NT2/D1 (cell line): ENCODE measurements around the gene LRRC58.
"Not testable (repeated sequence)": the region's sequence is repeated elsewhere in the genome, so short reads cannot be mapped to it uniquely, and the experiment has no call there.

Experiments
- DNase-seq: peaks from one replicate; pipeline ENCODE4 v3.0.0-alpha.2; 2011; ENCODE audit warnings: low read depth, low spot score
- H3K27me3 ChIP-seq: 2 replicates; pipeline ENCODE4 v1.6.0; 2011; ENCODE audit warnings: mild to moderate bottlenecking; ENCODE audit not compliant: insufficient read length, insufficient read depth
- H3K36me3 ChIP-seq: 2 replicates; pipeline ENCODE4 v1.6.1; 2011; ENCODE audit warnings: mild to moderate bottlenecking, low read length, mixed read lengths; ENCODE audit not compliant: insufficient read depth, insufficient read length
- H3K4me1 ChIP-seq: 2 replicates; pipeline ENCODE4 v1.5.1; 2011; ENCODE audit not compliant: insufficient read depth, insufficient read length
- H3K4me3 ChIP-seq: 2 replicates; pipeline ENCODE4 v1.5.1; 2011; ENCODE audit warnings: low read depth; ENCODE audit not compliant: insufficient read length
- H3K9ac ChIP-seq: 2 replicates; pipeline ENCODE4 v1.6.0; 2011; ENCODE audit warnings: low read depth; ENCODE audit not compliant: insufficient read length
- H3K9me3 ChIP-seq: 2 replicates; pipeline ENCODE4 v1.5.1; 2011; ENCODE audit warnings: mild to moderate bottlenecking, low read length; ENCODE audit not compliant: insufficient read depth
- SUZ12 ChIP-seq: IDR thresholded peaks from 2 replicates; pipeline ENCODE4 v1.6.1; 2011; ENCODE audit not compliant: insufficient read length, insufficient read depth; ENCODE audit errors: extremely low read depth
- YY1 ChIP-seq: IDR thresholded peaks from 2 replicates; pipeline ENCODE4 v1.6.1; 2011; ENCODE audit not compliant: insufficient read length, insufficient read depth
- ZNF274 ChIP-seq: IDR thresholded peaks from 2 replicates; pipeline ENCODE4 v1.6.1; 2011; ENCODE audit warnings: mild to moderate bottlenecking, low read depth, low read length

Gene LRRC58

DNA sequence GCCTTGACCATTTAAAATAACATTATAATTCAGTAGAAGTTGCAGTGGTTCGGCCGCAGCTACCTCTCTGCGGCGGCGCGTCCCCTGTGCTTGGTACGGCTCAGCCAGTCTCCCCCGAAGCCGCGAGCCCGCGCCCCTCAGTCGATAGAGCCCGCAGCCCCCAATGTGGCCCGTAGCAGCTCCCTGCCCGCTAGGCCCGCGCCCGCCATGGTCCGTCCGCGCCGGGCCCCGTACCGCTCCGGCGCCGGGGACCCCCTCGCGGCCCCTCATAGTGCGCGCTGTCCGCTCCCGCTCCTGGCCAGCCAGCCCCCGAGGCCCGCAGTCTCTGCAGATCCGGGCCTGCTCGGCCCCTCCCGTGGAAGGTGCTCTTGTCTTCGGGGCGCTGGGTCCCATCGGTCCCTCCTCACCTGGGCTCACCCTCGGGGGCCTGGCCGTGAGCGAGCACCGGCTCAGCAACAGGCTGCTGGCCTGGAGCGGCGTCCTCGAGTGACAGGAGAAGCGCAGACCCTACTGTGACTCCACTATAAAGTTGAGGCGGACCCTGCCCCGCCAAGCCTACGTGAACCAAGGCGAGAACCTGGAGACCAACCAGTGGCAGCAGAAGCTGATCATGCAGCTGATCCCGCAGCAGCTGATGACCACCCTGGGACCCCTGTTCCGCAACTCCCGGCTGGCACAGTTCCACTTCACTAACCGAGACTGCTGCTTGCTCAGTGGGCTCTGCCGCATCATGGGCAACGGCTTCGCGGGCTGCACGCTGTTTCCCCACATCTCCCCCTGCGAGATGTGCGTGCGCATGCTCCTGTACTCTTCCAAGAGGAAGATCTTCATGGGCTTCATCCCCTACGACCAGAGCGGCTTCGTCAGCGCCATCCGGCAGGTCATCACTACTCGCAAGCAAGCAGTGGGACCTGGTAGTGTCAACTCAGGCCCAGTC lies 42.4 kb downstream of the LRRC58 start:
- TF ChIP-seq SUZ12 = no peak
- no peak for TF ChIP-seq YY1
- TF ChIP-seq ZNF274 = no peak

DNA sequence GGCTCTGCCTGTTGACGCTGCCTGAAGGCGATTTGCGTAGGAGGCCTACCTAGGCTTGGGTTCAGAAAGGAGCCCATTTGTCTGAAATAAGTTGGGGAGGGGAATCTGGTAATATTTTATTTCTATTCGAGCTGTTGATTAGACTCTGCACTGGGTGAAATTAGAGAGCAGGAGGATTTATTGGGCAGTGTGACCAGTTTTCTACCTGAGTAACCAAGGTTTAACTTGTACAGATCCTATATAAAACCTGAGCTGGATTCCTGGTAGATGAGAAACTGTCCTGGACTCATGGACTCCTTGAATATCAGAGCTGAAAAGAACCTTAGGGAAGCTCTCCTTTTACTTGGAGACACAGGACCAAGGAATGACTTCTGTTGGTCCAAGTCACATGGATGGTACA lies 44.5 kb downstream of the LRRC58 start:
- Histone ChIP-seq H3K4me1 (peaks cover 4% of the 10 kb centered on the region), H3K9me3 (no peaks in the 10 kb centered on the region), H3K9ac (no peak overlapping the region), H3K27me3 (no peaks in the 10 kb centered on the region), H3K36me3 (no peaks in the 10 kb centered on the region), H3K4me3 (no peak overlapping the region)
- no peak for TF ChIP-seq ZNF274
- TF ChIP-seq SUZ12 = no peak
- TF ChIP-seq YY1 = no peak
- no peak for DNase-seq

More for the DNA sequence above, 42.4 kb downstream of the LRRC58 start:
- no peak overlapping the region for H3K4me3 ChIP-seq
- no peak overlapping the region for H3K9ac ChIP-seq
- no peak for DNase-seq
- peaks cover 4% of the 10 kb centered on the region; the same call in 1 of the 2 replicates for H3K9me3 ChIP-seq
- H3K4me1 ChIP-seq = peaks cover 4% of the 10 kb centered on the region
- H3K27me3 ChIP-seq = no peaks in the 10 kb centered on the region
- no peaks in the 10 kb centered on the region for H3K36me3 ChIP-seq

DNA sequence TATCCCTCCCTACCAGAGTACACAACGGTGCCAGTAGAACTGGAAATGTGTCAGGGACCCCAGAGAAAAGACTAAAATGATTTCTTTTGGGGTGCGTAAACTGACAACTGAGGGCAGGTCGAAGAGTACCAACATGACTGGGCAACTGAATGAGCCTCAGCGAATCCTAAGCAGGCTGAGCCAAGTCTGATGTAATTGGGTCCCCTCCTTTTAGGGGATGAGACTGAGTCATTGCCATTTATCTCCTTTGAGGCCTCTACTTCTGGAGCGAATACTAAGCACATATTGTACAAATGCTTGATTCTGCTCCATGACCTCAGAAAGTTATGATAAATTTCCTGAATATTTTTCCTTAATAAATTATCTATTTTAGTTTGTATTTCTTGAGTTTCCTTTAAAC lies 46.8 kb downstream of the LRRC58 start:
- Histone ChIP-seq H3K4me1 (peaks cover 4% of the 10 kb centered on the region), H3K9me3 (no peaks in the 10 kb centered on the region), H3K4me3 (no peak overlapping the region), H3K9ac (no peak overlapping the region), H3K36me3 (no peaks in the 10 kb centered on the region), H3K27me3 (no peaks in the 10 kb centered on the region)
- TF ChIP-seq ZNF274 = no peak
- TF ChIP-seq YY1 = no peak
- no peak for TF ChIP-seq SUZ12
- no peak for DNase-seq

DNA sequence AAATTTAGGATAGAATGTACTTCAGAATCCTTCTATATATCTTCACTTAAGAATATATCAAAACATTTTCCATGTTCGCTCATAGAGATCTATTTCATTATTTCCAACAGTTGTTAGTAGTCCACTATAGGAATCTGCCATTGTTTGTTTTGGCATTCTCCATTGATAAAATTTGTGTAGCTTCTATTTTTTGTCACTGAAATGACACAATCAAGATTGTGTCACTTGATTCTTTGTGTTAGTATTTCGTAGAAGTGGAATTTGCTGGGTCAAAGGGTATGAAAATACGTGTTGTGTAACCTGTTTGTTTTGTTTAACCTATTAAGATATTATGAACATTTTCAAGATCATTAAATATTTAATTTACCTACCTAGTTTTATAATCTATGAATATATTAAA lies 48.2 kb downstream of the LRRC58 start:
- TF ChIP-seq YY1 (no peak), SUZ12 (no peak), ZNF274 (no peak)
- H3K36me3 ChIP-seq = no peaks in the 10 kb centered on the region
- no peak overlapping the region for H3K4me3 ChIP-seq
- H3K4me1 ChIP-seq = peaks cover 4% of the 10 kb centered on the region
- no peak overlapping the region for H3K9ac ChIP-seq
- no peaks in the 10 kb centered on the region for H3K9me3 ChIP-seq
- DNase-seq = no peak
- H3K27me3 ChIP-seq = no peaks in the 10 kb centered on the region

DNA sequence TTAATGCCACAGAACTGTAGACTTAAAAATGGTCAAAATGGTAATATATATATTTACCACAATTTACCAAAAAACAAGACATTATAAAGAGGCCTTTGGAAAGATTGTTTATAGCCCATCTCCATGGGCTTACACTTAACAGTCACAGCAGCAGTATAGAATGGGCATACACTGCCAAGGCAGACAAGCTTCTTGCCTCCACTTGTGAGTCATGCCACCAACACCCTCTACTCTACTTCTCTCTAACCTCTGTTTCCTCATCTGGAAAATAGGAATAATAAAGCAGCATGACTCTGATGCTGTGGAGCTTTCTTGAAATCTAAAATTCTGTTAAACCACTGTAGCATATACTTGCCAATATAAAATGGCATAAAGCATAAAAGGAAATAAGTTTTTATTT lies 49.8 kb downstream of the LRRC58 start:
- no peaks in the 10 kb centered on the region for H3K36me3 ChIP-seq
- no peaks in the 10 kb centered on the region for H3K9me3 ChIP-seq
- peaks cover 4% of the 10 kb centered on the region for H3K4me1 ChIP-seq
- H3K9ac ChIP-seq = no peak overlapping the region
- no peak overlapping the region for H3K4me3 ChIP-seq
- no peak for DNase-seq
- H3K27me3 ChIP-seq = no peaks in the 10 kb centered on the region
- TF ChIP-seq YY1 = no peak
- TF ChIP-seq ZNF274 = no peak
- TF ChIP-seq SUZ12 = no peak

DNA sequence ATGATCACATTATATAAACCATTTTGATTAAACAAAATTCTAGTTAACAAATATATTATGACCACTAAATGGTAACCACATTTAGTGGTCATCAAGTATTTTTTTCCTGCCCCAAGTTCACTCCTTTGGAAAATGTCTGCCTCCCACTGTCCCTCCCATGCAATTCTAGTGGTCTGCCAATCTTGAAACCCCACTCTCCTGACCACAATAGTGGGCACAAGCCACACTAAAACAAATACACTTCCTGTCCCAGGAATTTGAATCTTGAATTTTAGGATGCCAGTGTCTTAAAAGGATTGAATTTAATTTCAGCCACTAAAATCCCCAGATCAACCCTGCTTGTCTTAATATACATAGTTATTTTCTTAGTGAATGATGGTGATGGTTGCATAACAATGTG lies 50.2 kb downstream of the LRRC58 start:
- no peaks in the 10 kb centered on the region for H3K36me3 ChIP-seq
- H3K4me1 ChIP-seq = peaks cover 4% of the 10 kb centered on the region
- H3K9me3 ChIP-seq = no peaks in the 10 kb centered on the region
- TF ChIP-seq YY1 (no peak), SUZ12 (no peak), ZNF274 (no peak)
- DNase-seq = no peak
- no peak overlapping the region for H3K9ac ChIP-seq
- no peak overlapping the region for H3K4me3 ChIP-seq
- no peaks in the 10 kb centered on the region for H3K27me3 ChIP-seq

DNA sequence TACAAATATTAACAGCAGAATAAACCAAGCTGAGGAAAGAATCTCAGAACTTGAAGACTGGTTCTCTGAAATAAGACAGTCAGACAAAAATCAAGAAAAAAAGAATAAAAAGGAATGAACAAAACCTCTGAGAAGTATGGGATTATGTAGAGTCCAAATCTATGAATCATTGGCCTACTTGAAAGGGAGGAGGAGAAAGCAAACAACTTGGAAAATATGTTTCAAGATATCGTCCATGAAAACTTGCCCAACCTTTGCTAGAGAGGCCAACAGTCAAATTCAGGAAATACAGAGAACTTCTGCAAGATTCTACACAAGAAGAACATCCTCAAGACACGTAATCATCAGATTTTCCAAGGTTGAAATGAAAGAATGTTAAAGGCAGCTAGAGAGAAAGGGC lies 57.6 kb downstream of the LRRC58 start:
- not testable (repeated sequence) for H3K4me1 ChIP-seq, H3K9ac ChIP-seq, DNase-seq, H3K27me3 ChIP-seq, H3K36me3 ChIP-seq, H3K4me3 ChIP-seq, H3K9me3 ChIP-seq
